ENCODE data around the gene INAFM2. TPM values are rescaled to one million over a fixed set of nuclear protein-coding genes. Genes with fewer than 3 reads are reported as not detected.

Gene INAFM2
- total RNA-seq, 1 donor from 2014 or later: 18.2 TPM

GRCh38 chr15:40331637-40332036 is 8.1 kb downstream of the INAFM2 start:
- Mint-ChIP-seq H3K4me1 (peaks cover 53% of the 10 kb centered on the region), H3K9me3 (no peaks in the 10 kb centered on the region), H3K27ac (no peak overlapping the region), H3K4me3 (no peak overlapping the region), H3K27me3 (ENCODE audit: insufficient read depth, low read depth) (peaks cover 2% of the 10 kb centered on the region), H3K36me3 (no peaks in the 10 kb centered on the region)
- H3K4me1 ChIP-seq: peaks cover 20% of the 10 kb centered on the region
- peaks cover 20% of the 10 kb centered on the region for H4K20me1 ChIP-seq (ENCODE audit: low read depth)
- TF ChIP-seq, protein P1, sequence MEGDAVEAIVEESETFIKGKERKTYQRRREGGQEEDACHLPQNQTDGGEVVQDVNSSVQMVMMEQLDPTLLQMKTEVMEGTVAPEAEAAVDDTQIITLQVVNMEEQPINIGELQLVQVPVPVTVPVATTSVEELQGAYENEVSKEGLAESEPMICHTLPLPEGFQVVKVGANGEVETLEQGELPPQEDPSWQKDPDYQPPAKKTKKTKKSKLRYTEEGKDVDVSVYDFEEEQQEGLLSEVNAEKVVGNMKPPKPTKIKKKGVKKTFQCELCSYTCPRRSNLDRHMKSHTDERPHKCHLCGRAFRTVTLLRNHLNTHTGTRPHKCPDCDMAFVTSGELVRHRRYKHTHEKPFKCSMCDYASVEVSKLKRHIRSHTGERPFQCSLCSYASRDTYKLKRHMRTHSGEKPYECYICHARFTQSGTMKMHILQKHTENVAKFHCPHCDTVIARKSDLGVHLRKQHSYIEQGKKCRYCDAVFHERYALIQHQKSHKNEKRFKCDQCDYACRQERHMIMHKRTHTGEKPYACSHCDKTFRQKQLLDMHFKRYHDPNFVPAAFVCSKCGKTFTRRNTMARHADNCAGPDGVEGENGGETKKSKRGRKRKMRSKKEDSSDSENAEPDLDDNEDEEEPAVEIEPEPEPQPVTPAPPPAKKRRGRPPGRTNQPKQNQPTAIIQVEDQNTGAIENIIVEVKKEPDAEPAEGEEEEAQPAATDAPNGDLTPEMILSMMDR (IDR thresholded peaks at IDR 0.05): no peak
- TF ChIP-seq EZH2 (IDR thresholded peaks at IDR 0.05): no peak
- TF ChIP-seq EZH2phosphoT487 (IDR thresholded peaks at IDR 0.05): no peak
- H3K9me3 ChIP-seq (ENCODE audit: low read depth): no peaks in the 10 kb centered on the region
- no peaks in the 10 kb centered on the region for H3K79me2 ChIP-seq (ENCODE audit: low read depth)
- no peaks in the 10 kb centered on the region for H3K36me3 ChIP-seq
- H3K4me3 ChIP-seq: no peak overlapping the region
- peaks cover 18% of the 10 kb centered on the region for H3F3A ChIP-seq (ENCODE audit: low read depth)
- DNase-seq (ENCODE audit: low spot score): no peak
- H3K4me2 ChIP-seq: no peak overlapping the region
- H2AFZ ChIP-seq (replicated peaks): no peak overlapping the region
- H3K27me3 ChIP-seq: peaks cover 32% of the 10 kb centered on the region
- H3K9ac ChIP-seq: no peak overlapping the region
- no peak overlapping the region for H3K27ac ChIP-seq

DNA sequence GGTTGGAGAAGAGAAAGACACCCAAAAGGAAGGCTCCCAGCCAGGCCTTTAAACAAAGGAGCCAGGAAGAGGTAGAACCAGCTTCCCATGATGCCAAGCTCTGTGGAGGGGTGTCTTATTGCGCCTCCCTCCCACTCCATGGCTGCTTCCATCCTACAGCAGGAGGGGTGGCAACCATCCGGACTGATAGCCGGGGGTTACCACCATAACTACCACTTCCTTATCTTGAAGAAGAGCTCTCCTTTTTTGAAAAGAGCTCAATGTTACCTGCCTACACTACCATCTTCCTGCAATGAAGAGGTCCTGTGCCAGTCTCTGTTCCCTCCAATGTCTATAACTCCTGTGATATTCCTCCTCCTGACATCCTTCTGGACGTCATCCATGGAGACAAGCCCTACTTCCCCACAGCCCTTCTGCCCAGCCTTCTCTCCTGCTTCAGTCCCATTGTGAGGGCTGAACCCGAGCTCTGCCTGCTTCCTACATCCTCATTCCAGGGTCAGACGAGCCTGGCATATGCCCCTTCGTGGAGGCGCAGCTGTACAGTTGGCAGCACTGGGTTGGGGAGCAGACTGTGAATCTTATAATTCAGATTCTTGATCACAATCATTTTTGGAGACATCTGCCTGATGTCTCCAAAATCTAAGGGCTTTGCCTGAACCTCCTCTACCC is 8.8 kb downstream of the INAFM2 start:
- Histone ChIP-seq H3K4me1 (peaks cover 14% of the 10 kb centered on the region), H3K79me2 (ENCODE audit: low read depth) (no peaks in the 10 kb centered on the region), H3K4me3 (no peak overlapping the region), H4K20me1 (ENCODE audit: low read depth) (peaks cover 14% of the 10 kb centered on the region), H3K27me3 (peaks cover 31% of the 10 kb centered on the region), H3K9me3 (ENCODE audit: low read depth) (no peaks in the 10 kb centered on the region), H3K36me3 (no peaks in the 10 kb centered on the region), H3K27ac (no peak overlapping the region), H3F3A (ENCODE audit: low read depth) (peaks cover 12% of the 10 kb centered on the region), H2AFZ (replicated peaks) (no peak overlapping the region), H3K9ac (no peak overlapping the region), H3K4me2 (no peak overlapping the region)
- DNase-seq (ENCODE audit: low spot score): no peak
- TF ChIP-seq EZH2phosphoT487 (IDR thresholded peaks at IDR 0.05) (no peak), EZH2 (IDR thresholded peaks at IDR 0.05) (no peak)
- Mint-ChIP-seq H3K9me3 (no peaks in the 10 kb centered on the region), H3K36me3 (no peaks in the 10 kb centered on the region), H3K4me1 (peaks cover 47% of the 10 kb centered on the region), H3K4me3 (no peak overlapping the region), H3K27me3 (ENCODE audit: insufficient read depth, low read depth) (peaks cover 5% of the 10 kb centered on the region), H3K27ac (no peak overlapping the region)

- no peak overlapping the region for H3K27ac Mint-ChIP-seq
- H3K9ac ChIP-seq: no peak overlapping the region
Measured at GRCh38 chr15:40333922-40334492, 10.5 kb downstream of the INAFM2 start.

More at GRCh38 chr15:40333922-40334492, 10.5 kb downstream of the INAFM2 start:
- Histone ChIP-seq H3K4me3 (no peak overlapping the region), H4K20me1 (ENCODE audit: low read depth) (no peaks in the 10 kb centered on the region), H3K4me1 (no peaks in the 10 kb centered on the region), H3K27me3 (peaks cover 18% of the 10 kb centered on the region), H3K27ac (no peak overlapping the region), H3K9me3 (ENCODE audit: low read depth) (no peaks in the 10 kb centered on the region), H3K79me2 (ENCODE audit: low read depth) (no peaks in the 10 kb centered on the region), H3F3A (ENCODE audit: low read depth) (no peaks in the 10 kb centered on the region), H3K4me2 (no peak overlapping the region), H2AFZ (replicated peaks) (no peak overlapping the region), H3K36me3 (no peaks in the 10 kb centered on the region)
- peaks cover 35% of the 10 kb centered on the region for H3K4me1 Mint-ChIP-seq
- no peaks in the 10 kb centered on the region for H3K9me3 Mint-ChIP-seq
- peaks cover 3% of the 10 kb centered on the region for H3K27me3 Mint-ChIP-seq (ENCODE audit: insufficient read depth, low read depth)
- H3K4me3 Mint-ChIP-seq: no peak overlapping the region
- DNase-seq (ENCODE audit: low spot score): no peak
- TF ChIP-seq EZH2 (IDR thresholded peaks at IDR 0.05) (no peak), EZH2phosphoT487 (IDR thresholded peaks at IDR 0.05) (no peak)
- TF ChIP-seq, protein P1 (IDR thresholded peaks at IDR 0.05): no peak
- H3K36me3 Mint-ChIP-seq: no peaks in the 10 kb centered on the region
